Body of pancreas (tissue), 4 donors: ENCODE results near the gene CAMTA1. TPM values are rescaled to one million over a fixed set of nuclear protein-coding genes. Genes with fewer than 3 reads are reported as not detected.

Experiments
- ATAC-seq: fragments of 150-250 bp; one replicate; pipeline ENCODE4 v1.9.1; 2016
- DNase-seq, 4 donors: peaks; one replicate each; pipeline ENCODE4 v3.0.0-alpha.2; 2019
- H3K27ac ChIP-seq, 4 donors: fragments of 200-600 bp; sonication (generic); 1 replicate in 3 of 4; 2 replicates in 1 of 4; pipeline versions ENCODE4 v1.5.1 to v1.6.1; 2016 to 2019; ENCODE audit warnings: mild to moderate bottlenecking in 1 of 4, mixed read lengths in 1 of 4, moderate library complexity in 1 of 4
- H3K27me3 ChIP-seq, 2 donors: fragments of 200-600 bp; sonication (generic); one replicate each; pipeline ENCODE4 v1.6.0; 2016; ENCODE audit warnings: mild to moderate bottlenecking in 1 of 2
- H3K36me3 ChIP-seq, 2 donors: fragments of 200-600 bp; sonication (generic); replicated peaks in 1 of 2; 2 replicates each; pipeline ENCODE4 v1.5.1; 2016; ENCODE audit warnings: low read depth in 2 of 2; ENCODE audit not compliant: insufficient read depth in 1 of 2
- H3K4me1 ChIP-seq: fragments of 200-600 bp; sonication (generic); one replicate; pipeline ENCODE4 v1.6.0; 2016
- H3K4me3 ChIP-seq, 2 donors: fragments of 200-600 bp; sonication (generic); 1 replicate in 1 of 2; 2 replicates in 1 of 2; pipeline ENCODE4 v1.5.1; 2016 to 2019
- H3K9me3 ChIP-seq, 3 donors: fragments of 200-600 bp; sonication (generic); 1 replicate in 2 of 3; 2 replicates in 1 of 3; pipeline ENCODE4 v1.5.1; 2016
- CTCF ChIP-seq, 7 experiments: fragments of 450-650 bp in 4 of 7; fragments of 200-600 bp in 3 of 7; sonication (generic) in 3 of 7; IDR thresholded peaks; one replicate each; pipeline ENCODE4 v1.5.1; 2016 to 2019; ENCODE audit warnings: antibody characterized with exemption in 7 of 7
- POLR2A ChIP-seq, 3 donors: fragments of 450-650 bp; IDR thresholded peaks; one replicate each; pipeline ENCODE4 v1.6.1; 2016; ENCODE audit warnings: antibody characterized with exemption in 3 of 3, mild to moderate bottlenecking in 2 of 3
- WGBS, 2 donors: methylation state at CpG; one replicate each; pipeline ENCODE4 v1.1.5; 2017; 5-methylcytosine and 5-hydroxymethylcytosine counted together
- intact Hi-C: fragments of 100-400 bp; cut with DNase I; formaldehyde crosslinking; loops from one replicate; pipeline ENCODE4 v1.15.1; 2023
- total RNA-seq, 2 donors: library from RNA; depleted of rRNA; stranded (reverse); fragments of >200 nt; gene quantifications; one replicate each; pipeline ENCODE4 v1.1.0, GENCODE V29; 2016

CAMTA1 gene
- total RNA-seq, 2 donors from 2014 or later: 36.3 to 59.7 TPM

DNA sequence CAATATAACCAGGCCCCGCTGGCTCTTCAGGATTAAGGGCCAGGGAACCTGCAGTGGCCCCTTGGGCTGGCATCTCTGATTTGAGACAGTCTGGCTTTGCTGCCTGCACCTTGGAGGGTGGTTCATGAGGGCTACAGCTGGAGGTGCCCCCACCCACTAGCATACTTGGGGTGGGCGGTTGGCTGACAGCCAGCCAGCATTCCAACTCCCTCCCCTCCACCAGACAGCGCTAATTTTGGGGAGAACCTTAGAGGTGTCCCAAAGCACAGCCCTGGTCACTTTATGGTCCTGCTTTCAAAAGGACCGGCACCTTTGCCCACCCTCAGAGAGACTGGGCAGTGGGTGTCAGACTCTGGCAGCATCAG lies 805.2 kb downstream of the CAMTA1 start:
- TF ChIP-seq POLR2A (IDR thresholded peaks at IDR 0.05) (no peak), CTCF (IDR thresholded peaks at IDR 0.05) (no peak)
- DNase-seq (no peak), ATAC-seq (no peak)
- Histone ChIP-seq H3K9me3 (no peaks in the 10 kb centered on the region), H3K27ac (no peak overlapping the region), H3K4me3 (no peak overlapping the region), H3K36me3 (no peaks in the 10 kb centered on the region), H3K4me1 (peaks cover 13% of the 10 kb centered on the region), H3K27me3 (no peaks in the 10 kb centered on the region)
- intact Hi-C loops: no loop called here
- WGBS, 2 donors: 78 to 91% methylated on average over 1 to 4 of the region's 4 CpGs

GRCh38 chr1:7591565-7591964 lies 806.3 kb downstream of the CAMTA1 start:
- H3K27me3 ChIP-seq: no peaks in the 10 kb centered on the region
- H3K36me3 ChIP-seq: no peaks in the 10 kb centered on the region
- peaks cover 3% of the 10 kb centered on the region for H3K4me1 ChIP-seq
- H3K4me3 ChIP-seq: no peak overlapping the region
- intact Hi-C loops: no loop called here
- TF ChIP-seq CTCF (IDR thresholded peaks at IDR 0.05) (no peak), POLR2A (IDR thresholded peaks at IDR 0.05) (no peak)
- WGBS, 2 donors: 84 to 95% methylated on average over 10 of the region's 10 CpGs
- no peak overlapping the region for H3K27ac ChIP-seq
- H3K9me3 ChIP-seq: no peaks in the 10 kb centered on the region
- DNase-seq: no peak
- no peak for ATAC-seq

DNA sequence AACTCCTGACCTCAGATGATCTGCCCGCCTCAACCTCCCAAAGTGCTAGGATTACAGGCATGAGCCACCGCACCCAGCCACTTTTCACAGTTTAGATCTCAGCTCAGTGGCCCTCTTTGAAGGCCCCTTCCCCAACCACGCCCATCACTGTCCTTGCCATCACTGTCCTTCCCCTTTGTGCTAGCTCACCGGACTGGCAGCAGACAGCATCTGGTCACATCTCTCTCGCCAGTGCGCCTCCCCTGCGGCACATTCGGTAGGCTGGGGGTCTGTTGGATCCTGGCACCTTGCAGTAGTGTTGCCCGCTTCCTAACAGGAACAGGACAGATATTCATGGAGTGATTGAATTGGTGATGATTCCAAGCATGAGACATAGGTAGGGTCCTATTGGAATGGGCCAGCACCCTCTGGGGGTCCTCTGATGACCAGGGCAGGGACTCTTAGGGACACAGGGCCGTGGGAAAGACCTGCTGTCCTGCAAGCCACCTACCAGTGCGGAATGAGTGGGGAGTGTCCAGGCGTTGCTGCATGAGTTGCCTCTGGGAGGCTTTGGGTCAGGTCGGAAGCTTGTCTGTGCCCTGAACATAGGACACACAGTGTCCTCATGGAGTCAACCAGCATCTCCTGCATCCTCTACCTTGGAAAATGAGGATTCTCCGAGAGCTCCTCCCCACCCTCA lies 807.0 kb downstream of the CAMTA1 start:
- no peaks in the 10 kb centered on the region for H3K4me1 ChIP-seq
- no peak for TF ChIP-seq CTCF (IDR thresholded peaks at IDR 0.05)
- TF ChIP-seq POLR2A (IDR thresholded peaks at IDR 0.05): no peak
- WGBS, 2 donors: 83 to 88% methylated on average over 14 of the region's 14 CpGs
- no peak overlapping the region for H3K4me3 ChIP-seq
- no peaks in the 10 kb centered on the region for H3K9me3 ChIP-seq
- no peaks in the 10 kb centered on the region for H3K27me3 ChIP-seq
- DNase-seq: no peak
- no peak overlapping the region for H3K27ac ChIP-seq
- intact Hi-C loops: no loop called here
- no peak for ATAC-seq
- no peaks in the 10 kb centered on the region for H3K36me3 ChIP-seq

- Histone ChIP-seq H3K9me3 (no peaks in the 10 kb centered on the region), H3K27ac (no peak overlapping the region), H3K4me3 (no peak overlapping the region), H3K4me1 (no peaks in the 10 kb centered on the region), H3K36me3 (no peaks in the 10 kb centered on the region), H3K27me3 (no peaks in the 10 kb centered on the region)
- intact Hi-C loops: no loop called here
- 67 to 69% methylated on average over 5 of the region's 5 CpGs for WGBS, 2 donors
- DNase-seq: no peak
- ATAC-seq: no peak
- TF ChIP-seq POLR2A (IDR thresholded peaks at IDR 0.05) (no peak), CTCF (IDR thresholded peaks at IDR 0.05) (no peak)
Observed at GRCh38 chr1:7594002-7594713, 808.9 kb downstream of the CAMTA1 start.
